Measurements from ENCODE around the gene INIP.
A peak's percentile ranks its signal among the peaks of the same experiment; 100 is the strongest.
"Not testable (repeated sequence)": the region's sequence is repeated elsewhere in the genome, so short reads cannot be mapped to it uniquely, and the experiment has no call there.

INIP gene

GRCh38 chr9:112673221-112673620, 44.7 kb downstream of the INIP start:
- H3K4me3 ChIP-seq (ENCODE audit: insufficient read depth in 1 of 2, low read depth in 1 of 2, low read length in 2 of 2); H2BK120ac ChIP-seq (ENCODE audit: low read depth, low read length); H3K4me1 ChIP-seq (ENCODE audit: control insufficient read depth, insufficient read depth, low read depth, low read length); H3K14ac ChIP-seq (ENCODE audit: low read length in 2 of 2); H4K91ac ChIP-seq (ENCODE audit: low read length); DNase-seq; H2AFZ ChIP-seq (ENCODE audit: low read depth, low read length); H3K23ac ChIP-seq (ENCODE audit: low read length in 2 of 2); H3K18ac ChIP-seq (ENCODE audit: low read depth in 1 of 2, low read length in 2 of 2); H2BK15ac ChIP-seq (ENCODE audit: low read depth, poor library complexity, severe bottlenecking); H2BK12ac ChIP-seq (ENCODE audit: low read length in 2 of 2); H3K36me3 ChIP-seq (ENCODE audit: control insufficient read depth in 1 of 2, insufficient read depth in 2 of 2, low read depth in 1 of 2, low read length in 2 of 2); H4K8ac ChIP-seq (ENCODE audit: low read length); H3K4me2 ChIP-seq (ENCODE audit: low read length, poor library complexity, severe bottlenecking); H2AK5ac ChIP-seq (ENCODE audit: low read length, severe bottlenecking); H3K79me1 ChIP-seq (replicated peaks; ENCODE audit: low read length, poor library complexity, severe bottlenecking); H3K27me3 ChIP-seq (ENCODE audit: control insufficient read depth in 1 of 2, insufficient read depth in 1 of 2, low read length in 2 of 2); H3K27ac ChIP-seq (ENCODE audit: low read length, poor library complexity, severe bottlenecking); H3K4ac ChIP-seq (ENCODE audit: low read depth in 1 of 2, low read length in 2 of 2); H2BK5ac ChIP-seq (ENCODE audit: low read depth, low read length, poor library complexity, severe bottlenecking); H3K9ac ChIP-seq (ENCODE audit: low read length): not testable (repeated sequence)
- WGBS: 91% methylated on average over 3 of the region's 4 CpGs
- peaks cover 12% of the 10 kb centered on the region for H3K9me3 ChIP-seq (ENCODE audit: control insufficient read depth, low read length)

- Histone ChIP-seq H3K79me1 (replicated peaks; ENCODE audit: low read length, poor library complexity, severe bottlenecking) (no peaks in the 10 kb centered on the region), H4K91ac (ENCODE audit: low read length) (no peak overlapping the region), H3K18ac (ENCODE audit: low read depth in 1 of 2, low read length in 2 of 2) (no peak overlapping the region), H3K4ac (ENCODE audit: low read depth in 1 of 2, low read length in 2 of 2) (no peak overlapping the region), H4K8ac (ENCODE audit: low read length) (no peak overlapping the region), H3K4me3 (ENCODE audit: insufficient read depth in 1 of 2, low read depth in 1 of 2, low read length in 2 of 2) (no peak overlapping the region), H2BK120ac (ENCODE audit: low read depth, low read length) (no peak overlapping the region), H2BK5ac (ENCODE audit: low read depth, low read length, poor library complexity, severe bottlenecking) (no peak overlapping the region), H2AK5ac (ENCODE audit: low read length, severe bottlenecking) (no peak overlapping the region), H3K27me3 (ENCODE audit: control insufficient read depth in 1 of 2, insufficient read depth in 1 of 2, low read length in 2 of 2) (no peaks in the 10 kb centered on the region), H3K9ac (ENCODE audit: low read length) (no peak overlapping the region), H3K4me1 (ENCODE audit: control insufficient read depth, insufficient read depth, low read depth, low read length) (no peaks in the 10 kb centered on the region), H2BK12ac (ENCODE audit: low read length in 2 of 2) (no peak overlapping the region), H3K23ac (ENCODE audit: low read length in 2 of 2) (no peak overlapping the region), H3K36me3 (ENCODE audit: control insufficient read depth in 1 of 2, insufficient read depth in 2 of 2, low read depth in 1 of 2, low read length in 2 of 2) (peaks cover 0 to 4% of the 10 kb centered on the region in 2 experiments), H3K9me3 (ENCODE audit: control insufficient read depth, low read length) (no peaks in the 10 kb centered on the region), H2AFZ (ENCODE audit: low read depth, low read length) (no peak overlapping the region), H3K4me2 (ENCODE audit: low read length, poor library complexity, severe bottlenecking) (no peak overlapping the region), H3K27ac (ENCODE audit: low read length, poor library complexity, severe bottlenecking) (no peak overlapping the region), H2BK15ac (ENCODE audit: low read depth, poor library complexity, severe bottlenecking) (no peak overlapping the region), H3K14ac (ENCODE audit: low read length in 2 of 2) (no peak overlapping the region)
- 91% methylated on average over 5 of the region's 7 CpGs for WGBS
- no peak for DNase-seq
Measured at GRCh38 chr9:112670991-112671625, 46.8 kb downstream of the INIP start.

DNA sequence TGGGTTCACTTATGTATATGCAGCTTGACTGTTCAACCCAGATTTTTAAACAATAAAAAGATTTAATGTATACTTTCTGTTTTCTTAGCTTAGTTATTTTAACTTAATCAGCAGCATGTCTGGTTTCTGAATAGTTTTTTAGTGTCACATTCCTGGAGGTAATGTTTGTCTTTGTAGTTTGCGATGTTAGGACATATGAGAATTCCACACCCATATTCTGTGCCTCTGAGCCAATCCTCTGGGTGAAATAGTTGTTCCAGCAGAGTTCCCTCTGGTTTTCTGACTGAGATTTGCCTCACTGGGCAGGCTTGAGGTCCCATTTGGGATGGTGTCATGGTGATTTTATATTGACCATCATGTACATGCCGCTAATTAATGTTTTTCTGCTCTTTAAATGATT, 48.6 kb downstream of the INIP start:
- H2BK120ac ChIP-seq (ENCODE audit: low read depth, low read length): no peak overlapping the region
- no peaks in the 10 kb centered on the region for H3K9me3 ChIP-seq (ENCODE audit: control insufficient read depth, low read length)
- H3K14ac ChIP-seq (ENCODE audit: low read length in 2 of 2): no peak overlapping the region
- no peak overlapping the region for H3K9ac ChIP-seq (ENCODE audit: low read length)
- H2BK12ac ChIP-seq (ENCODE audit: low read length in 2 of 2): no peak overlapping the region
- H3K36me3 ChIP-seq (ENCODE audit: control insufficient read depth in 1 of 2, insufficient read depth in 2 of 2, low read depth in 1 of 2, low read length in 2 of 2): peaks cover 0 to 4% of the 10 kb centered on the region in 2 experiments
- H3K4me1 ChIP-seq (ENCODE audit: control insufficient read depth, insufficient read depth, low read depth, low read length): no peaks in the 10 kb centered on the region
- no peaks in the 10 kb centered on the region for H3K79me1 ChIP-seq (replicated peaks; ENCODE audit: low read length, poor library complexity, severe bottlenecking)
- H4K91ac ChIP-seq (ENCODE audit: low read length): no peak overlapping the region
- H2AK5ac ChIP-seq (ENCODE audit: low read length, severe bottlenecking): no peak overlapping the region
- no peak overlapping the region for H3K4ac ChIP-seq (ENCODE audit: low read depth in 1 of 2, low read length in 2 of 2)
- H3K23ac ChIP-seq (ENCODE audit: low read length in 2 of 2): no peak overlapping the region
- no peak for DNase-seq
- H4K8ac ChIP-seq (ENCODE audit: low read length): no peak overlapping the region
- no peak overlapping the region for H3K27ac ChIP-seq (ENCODE audit: low read length, poor library complexity, severe bottlenecking)
- H3K18ac ChIP-seq (ENCODE audit: low read depth in 1 of 2, low read length in 2 of 2): no peak overlapping the region
- H3K4me3 ChIP-seq (ENCODE audit: insufficient read depth in 1 of 2, low read depth in 1 of 2, low read length in 2 of 2): no peak overlapping the region
- 88% methylated on average over 1 of the region's 2 CpGs for WGBS
- H3K4me2 ChIP-seq (ENCODE audit: low read length, poor library complexity, severe bottlenecking): no peak overlapping the region
- H3K27me3 ChIP-seq (ENCODE audit: control insufficient read depth in 1 of 2, insufficient read depth in 1 of 2, low read length in 2 of 2): no peaks in the 10 kb centered on the region
- no peak overlapping the region for H2BK5ac ChIP-seq (ENCODE audit: low read depth, low read length, poor library complexity, severe bottlenecking)
- no peak overlapping the region for H2BK15ac ChIP-seq (ENCODE audit: low read depth, poor library complexity, severe bottlenecking)
- H2AFZ ChIP-seq (ENCODE audit: low read depth, low read length): no peak overlapping the region

GRCh38 chr9:112665347-112665746, 52.6 kb downstream of the INIP start:
- H3K23ac ChIP-seq (ENCODE audit: low read length in 2 of 2): no peak overlapping the region
- H3K4me3 ChIP-seq (ENCODE audit: insufficient read depth in 1 of 2, low read depth in 1 of 2, low read length in 2 of 2): no peak overlapping the region
- no peak overlapping the region for H2AFZ ChIP-seq (ENCODE audit: low read depth, low read length)
- H2BK5ac ChIP-seq (ENCODE audit: low read depth, low read length, poor library complexity, severe bottlenecking): no peak overlapping the region
- WGBS: 100% methylated on average over 1 of the region's 4 CpGs
- H3K79me1 ChIP-seq (replicated peaks; ENCODE audit: low read length, poor library complexity, severe bottlenecking): no peaks in the 10 kb centered on the region
- H2AK5ac ChIP-seq (ENCODE audit: low read length, severe bottlenecking): no peak overlapping the region
- no peak overlapping the region for H3K14ac ChIP-seq (ENCODE audit: low read length in 2 of 2)
- no peak overlapping the region for H4K8ac ChIP-seq (ENCODE audit: low read length)
- peaks cover 0 to 2% of the 10 kb centered on the region in 2 experiments for H3K36me3 ChIP-seq (ENCODE audit: control insufficient read depth in 1 of 2, insufficient read depth in 2 of 2, low read depth in 1 of 2, low read length in 2 of 2)
- no peak overlapping the region for H3K4ac ChIP-seq (ENCODE audit: low read depth in 1 of 2, low read length in 2 of 2)
- H3K4me2 ChIP-seq (ENCODE audit: low read length, poor library complexity, severe bottlenecking): no peak overlapping the region
- no peak overlapping the region for H3K27ac ChIP-seq (ENCODE audit: low read length, poor library complexity, severe bottlenecking)
- H3K4me1 ChIP-seq (ENCODE audit: control insufficient read depth, insufficient read depth, low read depth, low read length): no peaks in the 10 kb centered on the region
- no peaks in the 10 kb centered on the region for H3K9me3 ChIP-seq (ENCODE audit: control insufficient read depth, low read length)
- no peak overlapping the region for H2BK120ac ChIP-seq (ENCODE audit: low read depth, low read length)
- DNase-seq: peak; percentile 18
- no peaks in the 10 kb centered on the region for H3K27me3 ChIP-seq (ENCODE audit: control insufficient read depth in 1 of 2, insufficient read depth in 1 of 2, low read length in 2 of 2)
- no peak overlapping the region for H3K18ac ChIP-seq (ENCODE audit: low read depth in 1 of 2, low read length in 2 of 2)
- H3K9ac ChIP-seq (ENCODE audit: low read length): no peak overlapping the region
- no peak overlapping the region for H2BK15ac ChIP-seq (ENCODE audit: low read depth, poor library complexity, severe bottlenecking)
- H4K91ac ChIP-seq (ENCODE audit: low read length): no peak overlapping the region
- no peak overlapping the region for H2BK12ac ChIP-seq (ENCODE audit: low read length in 2 of 2)
